Activated T-helper 1 cell treated with Interleukin-2 at 50 U/mL for 16 hours (primary cell): ENCODE results near the gene PNPLA7.

Experiments
- DNase-seq: peaks from one replicate; pipeline ENCODE4 v3.0.0-alpha.2; 2020; ENCODE audit warnings: low read depth

PNPLA7 gene

DNA sequence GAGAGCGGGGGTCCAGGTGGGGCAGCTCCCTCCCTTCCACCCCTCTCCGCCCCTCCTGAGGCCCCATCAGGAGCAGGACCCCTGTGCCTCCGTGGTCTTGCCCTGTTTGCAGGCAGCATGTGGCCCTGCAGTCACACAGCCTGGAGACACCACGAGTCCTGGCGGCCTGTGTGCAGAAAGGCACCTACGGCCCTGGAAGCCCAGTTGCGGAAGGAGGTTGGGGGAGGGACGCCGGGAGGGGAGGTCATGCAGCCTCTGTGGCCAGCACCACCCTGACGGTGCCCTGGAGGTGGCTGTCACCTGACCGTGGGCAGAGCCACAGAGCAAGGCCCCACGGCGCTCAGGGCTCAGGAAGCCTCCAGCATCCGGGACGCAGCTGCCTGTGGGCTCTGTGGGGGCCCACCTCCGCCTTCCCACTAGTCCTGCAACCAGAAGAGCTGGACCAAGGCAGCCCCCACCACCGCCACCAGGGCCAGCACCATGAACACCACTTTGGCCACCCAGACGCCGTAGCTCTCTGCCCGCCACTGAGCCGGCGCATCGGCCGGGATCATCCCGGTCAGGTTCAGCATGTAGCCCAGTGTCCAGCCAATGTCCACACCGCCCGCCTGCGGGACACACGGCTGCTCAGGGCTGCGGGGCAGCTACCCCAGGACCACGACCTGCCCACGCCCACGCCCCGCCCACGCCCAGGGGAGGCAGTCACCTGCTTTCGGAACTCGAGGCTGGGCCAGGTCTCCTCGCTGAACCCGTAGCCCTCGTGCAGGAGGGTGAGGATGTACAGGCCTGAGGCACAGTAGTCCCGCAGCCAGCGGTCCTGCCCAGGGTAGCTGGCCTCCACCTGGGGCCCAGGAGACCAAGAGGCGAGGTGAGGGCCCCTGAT lies 115.5 kb downstream of the PNPLA7 start:
- DNase-seq = no peak

- no peak for DNase-seq
Observed at GRCh38 chr9:137433916-137434431, 116.2 kb downstream of the PNPLA7 start.

GRCh38 chr9:137433349-137433915 lies 116.8 kb downstream of the PNPLA7 start:
- DNase-seq = no peak

DNA sequence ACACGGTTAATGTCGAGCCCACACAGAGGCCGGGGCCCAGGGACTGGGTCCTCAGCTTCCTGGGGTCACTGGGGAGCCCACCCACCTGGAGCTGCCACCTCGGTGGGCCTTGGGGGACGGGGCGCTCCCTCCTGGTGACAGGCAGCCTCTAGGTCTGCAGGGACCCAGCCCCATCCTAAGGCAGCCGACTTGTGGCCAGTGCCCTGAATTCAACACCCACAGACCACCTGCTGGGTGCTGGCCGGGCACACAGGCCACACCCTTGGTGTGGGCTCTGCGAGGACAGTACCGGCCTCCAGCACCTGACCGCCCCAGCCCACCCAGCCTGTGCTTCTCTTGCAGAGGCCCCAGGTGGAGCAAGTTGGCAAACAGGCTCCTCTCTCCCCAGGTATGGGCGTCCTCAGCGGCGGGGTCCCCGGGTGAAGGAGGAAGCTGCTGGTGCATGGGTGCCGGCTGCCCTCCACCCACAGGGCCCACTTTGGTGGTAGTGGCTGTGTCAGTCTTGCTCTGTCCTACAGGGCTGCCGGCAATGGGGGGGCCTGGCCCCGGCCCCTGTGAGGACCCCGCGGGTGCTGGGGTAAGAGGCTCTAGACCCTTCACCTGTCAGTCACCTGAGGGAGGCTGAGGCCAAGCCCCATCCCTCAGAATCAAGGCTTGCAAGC lies 117.4 kb downstream of the PNPLA7 start:
- DNase-seq = no peak

GRCh38 chr9:137431416-137431931 lies 118.7 kb downstream of the PNPLA7 start:
- DNase-seq = no peak

DNA sequence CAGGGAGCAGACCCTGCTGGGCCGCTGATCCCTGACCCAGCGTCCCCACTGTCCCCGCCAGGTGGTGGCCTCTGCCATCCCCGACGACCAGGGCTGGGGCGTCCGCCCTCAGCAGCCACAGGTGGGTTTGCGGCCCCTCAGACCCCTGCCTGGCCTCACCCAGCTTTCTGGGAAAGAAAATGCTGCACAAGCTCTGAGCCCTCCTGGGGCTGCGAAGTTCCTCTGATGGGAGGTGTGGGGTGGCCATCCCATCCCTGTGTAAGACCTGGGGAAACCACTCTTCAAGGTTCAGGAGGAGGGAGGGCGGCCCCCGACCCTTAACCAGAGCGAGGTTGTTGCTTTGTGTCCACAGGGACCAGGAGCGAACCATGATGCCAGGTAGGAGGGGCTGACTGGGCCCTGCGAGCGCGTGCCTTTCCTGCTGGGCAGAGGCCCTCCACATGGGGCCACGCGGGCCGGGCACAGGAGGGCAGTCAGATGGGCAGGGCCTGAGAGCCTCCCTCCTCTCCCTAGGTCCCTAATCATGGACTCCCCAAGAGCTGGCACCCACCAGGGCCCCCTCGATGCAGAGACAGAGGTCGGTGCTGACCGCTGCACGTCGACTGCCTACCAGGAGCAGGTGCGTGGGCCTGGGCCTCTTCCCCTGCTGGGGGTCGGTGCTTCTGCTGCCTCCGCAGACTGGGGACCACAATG lies 119.3 kb downstream of the PNPLA7 start:
- no peak for DNase-seq

- DNase-seq = no peak
Observed at GRCh38 chr9:137429974-137430722, 120.1 kb downstream of the PNPLA7 start.

DNA sequence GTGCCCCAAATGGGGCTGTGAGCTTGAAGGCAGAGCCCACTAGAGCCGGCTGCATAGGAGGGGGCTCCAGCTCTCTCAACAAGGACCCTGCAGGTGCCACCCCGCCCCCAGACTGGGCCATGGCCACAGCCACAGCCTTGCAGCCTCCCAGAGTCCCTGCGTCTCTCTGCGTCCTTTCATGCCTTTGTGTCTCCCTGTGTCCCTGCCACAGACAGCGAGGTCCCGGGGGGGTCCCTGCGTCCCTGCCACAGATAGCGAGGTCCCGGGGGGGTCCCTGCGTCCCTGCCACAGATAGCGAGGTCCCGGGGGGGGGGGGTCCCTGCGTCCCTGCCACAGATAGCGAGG lies 120.7 kb downstream of the PNPLA7 start:
- no peak for DNase-seq

- no peak for DNase-seq
Observed at GRCh38 chr9:137428841-137429545, 121.2 kb downstream of the PNPLA7 start.

DNA sequence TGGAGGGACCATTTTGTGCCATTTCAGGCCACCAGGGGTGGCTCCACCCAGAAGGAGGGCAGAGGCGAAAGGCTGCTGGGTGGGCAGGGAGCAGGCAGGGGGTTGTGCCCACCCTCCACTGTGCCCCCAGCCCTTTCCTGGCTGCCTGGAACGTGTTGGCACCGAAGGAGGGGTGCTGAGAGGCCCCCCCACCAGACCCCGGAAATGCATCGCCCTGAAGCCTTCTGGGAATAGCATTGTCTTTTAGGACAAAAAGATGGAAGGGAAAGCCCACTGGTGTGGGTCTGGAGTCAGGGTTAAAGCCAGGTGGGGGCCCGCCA lies 121.9 kb downstream of the PNPLA7 start:
- DNase-seq = no peak

GRCh38 chr9:137427454-137428310 lies 122.5 kb downstream of the PNPLA7 start:
- DNase-seq = no peak

GRCh38 chr9:137426018-137426681 lies 124.1 kb downstream of the PNPLA7 start:
- DNase-seq = no peak

GRCh38 chr9:137423514-137424291 lies 126.5 kb downstream of the PNPLA7 start:
- no peak for DNase-seq

DNA sequence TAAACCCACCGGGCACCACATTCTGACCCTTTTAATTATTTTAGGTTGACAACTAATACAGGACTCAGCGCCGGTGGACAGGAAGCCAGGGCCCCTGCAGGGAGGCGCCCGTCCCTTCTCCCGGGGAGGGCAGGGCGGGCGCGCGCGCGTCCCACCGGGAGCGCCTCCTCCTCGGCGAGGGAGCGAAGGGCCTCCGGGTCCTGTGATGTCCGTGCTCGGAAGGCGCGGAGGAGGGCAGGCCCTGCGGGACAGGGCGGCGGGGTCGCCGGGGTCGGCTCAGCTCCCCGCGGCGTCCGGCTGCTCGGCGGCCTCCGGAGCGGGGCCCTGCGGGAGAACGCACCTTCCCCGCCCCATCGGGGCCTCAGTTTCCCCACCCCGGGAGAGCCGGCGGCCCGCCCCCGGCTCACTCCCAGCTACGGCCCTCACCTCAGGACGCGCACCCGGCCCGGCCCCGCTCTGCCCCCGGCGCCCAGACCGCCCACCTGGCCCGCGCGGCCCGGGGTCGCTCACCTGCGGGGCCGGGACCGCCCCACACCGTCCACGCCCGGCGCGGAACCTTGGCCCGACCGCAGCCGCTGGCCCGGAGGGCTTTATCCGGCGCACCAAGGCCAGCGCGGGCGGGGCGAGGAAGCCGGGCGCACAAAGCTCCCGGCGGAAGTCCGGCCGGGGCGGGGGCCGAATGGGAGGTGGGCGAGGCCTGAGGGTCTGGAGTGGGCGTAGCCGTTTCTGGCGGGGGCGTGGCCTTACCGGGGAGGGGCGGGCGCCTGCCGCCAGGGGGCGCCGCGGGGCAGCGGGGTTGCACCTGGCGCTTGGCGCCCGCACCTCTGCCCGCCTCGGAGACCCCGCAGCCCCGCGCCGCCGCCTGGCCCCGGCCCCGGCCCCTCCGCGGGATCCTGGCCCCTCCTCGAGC lies 127.3 kb downstream of the PNPLA7 start, which contains the start of the genes EXD3 and NOXA1:
Gene EXD3 (minus strand): TSS at position 559 of the 910 bp plus-strand sequence. CDS start 27,805 bp downstream, outside the sequence.
Gene NOXA1 (plus strand): TSS at position 790 of the 910 bp plus-strand sequence. CDS start 137 bp downstream, outside the sequence.
- DNase-seq = peak; percentile 94

DNA sequence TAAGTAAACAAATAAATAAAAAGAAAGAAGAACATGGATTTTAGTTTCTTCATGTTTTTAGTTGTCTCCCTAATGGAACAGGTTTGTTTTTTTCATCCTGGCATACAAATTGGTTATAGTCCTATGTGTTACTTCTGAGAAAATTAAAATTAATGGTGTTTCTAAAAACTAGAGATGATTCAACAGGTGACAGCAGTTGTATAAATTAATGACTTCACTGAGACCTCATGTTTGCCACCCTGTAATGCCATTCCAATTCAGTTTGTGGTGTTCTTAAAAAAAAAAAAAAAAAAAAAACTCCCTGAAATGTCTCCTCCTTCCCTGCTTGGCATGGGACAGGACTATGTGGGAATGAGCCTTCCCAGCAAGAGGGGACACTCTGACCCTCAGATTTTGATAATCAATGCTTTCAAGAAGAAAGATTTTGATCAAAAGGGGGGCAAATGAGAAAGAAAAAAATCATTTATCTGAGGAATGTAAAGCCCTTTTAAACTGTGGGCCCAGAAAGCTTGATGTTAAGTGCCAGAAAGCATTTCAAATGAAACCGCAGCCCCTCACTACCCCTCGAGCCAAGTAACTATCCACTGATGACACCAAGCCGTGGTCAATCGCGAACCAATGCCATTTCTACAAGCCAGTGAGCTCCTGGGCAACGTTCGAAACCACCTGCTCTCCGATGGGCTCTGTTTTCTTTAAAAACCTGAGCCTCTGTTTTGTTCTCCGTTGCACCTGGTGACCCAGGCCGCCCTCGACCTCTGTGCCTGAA lies 128.2 kb downstream of the PNPLA7 start:
- DNase-seq = no peak
